ELR (cell line): ENCODE results near the gene EP400.

ENCODE experiments used
- DNase-seq: peaks from one replicate; pipeline ENCODE4 v3.0.0-alpha.2; 2015; ENCODE audit warnings: low read depth

Gene EP400

DNA sequence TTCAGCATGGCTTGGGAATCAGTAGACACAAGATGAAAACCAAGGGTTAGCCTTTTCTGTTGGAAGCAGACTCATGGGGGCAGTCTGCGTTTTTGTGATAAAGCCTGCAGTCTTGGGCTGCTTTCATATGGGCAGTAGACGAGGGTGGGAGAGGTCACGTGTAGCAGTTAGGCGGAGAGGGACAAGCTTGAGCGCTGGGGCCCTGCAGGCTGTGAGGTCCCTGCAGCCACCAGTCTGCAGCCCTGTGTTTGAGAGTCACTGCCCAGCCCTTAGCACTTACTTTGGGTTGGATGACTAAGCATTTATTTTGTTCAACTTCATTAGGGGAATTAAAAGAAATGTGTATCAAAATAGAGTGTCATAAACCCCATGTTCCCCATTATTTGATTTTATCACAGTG lies 37.2 kb downstream of the EP400 start:
- no peak for DNase-seq

DNA sequence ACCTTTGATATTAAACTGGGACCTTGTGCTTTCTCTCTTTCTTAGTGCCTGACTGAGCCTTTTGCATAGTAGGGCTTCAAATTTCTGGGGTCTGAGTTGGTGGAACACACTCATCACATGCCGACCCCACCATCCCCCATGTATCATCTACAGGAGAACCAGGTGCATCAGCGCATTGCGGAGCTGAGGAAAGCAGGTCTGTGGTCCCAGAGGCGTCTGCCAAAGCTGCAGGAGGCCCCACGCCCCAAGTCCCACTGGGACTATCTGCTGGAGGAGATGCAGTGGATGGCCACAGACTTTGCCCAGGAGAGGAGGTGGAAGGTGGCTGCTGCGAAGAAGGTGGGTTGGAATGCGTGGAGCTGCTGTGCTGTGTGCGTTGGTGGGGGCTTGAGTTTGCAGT lies 37.8 kb downstream of the EP400 start:
- DNase-seq, result no peak

DNA sequence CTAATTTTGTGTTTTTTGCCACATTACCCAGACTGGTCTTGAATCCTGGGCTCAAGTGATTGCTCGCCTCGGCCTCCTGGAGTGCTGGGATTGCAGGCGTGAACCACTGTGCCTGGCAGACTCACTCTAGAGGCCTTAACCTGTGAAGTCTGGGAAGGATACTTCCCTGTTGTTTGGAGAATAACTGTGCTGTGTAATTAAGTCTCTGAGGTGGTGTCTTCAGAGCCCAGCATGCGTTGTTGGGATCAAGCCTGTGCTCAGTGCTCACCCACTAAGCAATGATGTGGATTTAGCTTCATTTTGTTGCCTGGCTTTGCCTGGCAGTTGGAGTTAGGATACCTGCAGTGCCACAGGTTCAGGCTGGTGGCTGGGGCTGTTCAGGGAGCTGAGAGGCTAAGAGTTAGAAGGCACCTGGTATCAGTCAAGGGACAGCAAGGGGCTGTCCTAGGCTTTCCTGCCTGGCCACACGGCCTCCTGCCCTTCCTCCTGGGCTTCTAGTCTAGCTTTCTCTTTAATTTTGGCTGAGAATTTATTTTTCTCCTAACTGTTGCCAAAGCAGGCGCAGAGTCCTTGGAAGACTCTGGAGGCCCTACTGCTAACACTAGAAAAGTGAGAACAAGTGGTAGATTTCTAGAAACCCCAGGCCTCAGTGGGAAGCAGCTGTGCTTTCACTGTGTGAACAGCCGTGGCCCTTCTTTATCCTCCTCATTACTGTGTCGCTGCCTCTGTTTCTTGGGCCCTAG lies 38.5 kb downstream of the EP400 start:
- DNase-seq, result no peak

GRCh38 chr12:131989021-131989420 lies 39.3 kb downstream of the EP400 start:
- no peak for DNase-seq

DNA sequence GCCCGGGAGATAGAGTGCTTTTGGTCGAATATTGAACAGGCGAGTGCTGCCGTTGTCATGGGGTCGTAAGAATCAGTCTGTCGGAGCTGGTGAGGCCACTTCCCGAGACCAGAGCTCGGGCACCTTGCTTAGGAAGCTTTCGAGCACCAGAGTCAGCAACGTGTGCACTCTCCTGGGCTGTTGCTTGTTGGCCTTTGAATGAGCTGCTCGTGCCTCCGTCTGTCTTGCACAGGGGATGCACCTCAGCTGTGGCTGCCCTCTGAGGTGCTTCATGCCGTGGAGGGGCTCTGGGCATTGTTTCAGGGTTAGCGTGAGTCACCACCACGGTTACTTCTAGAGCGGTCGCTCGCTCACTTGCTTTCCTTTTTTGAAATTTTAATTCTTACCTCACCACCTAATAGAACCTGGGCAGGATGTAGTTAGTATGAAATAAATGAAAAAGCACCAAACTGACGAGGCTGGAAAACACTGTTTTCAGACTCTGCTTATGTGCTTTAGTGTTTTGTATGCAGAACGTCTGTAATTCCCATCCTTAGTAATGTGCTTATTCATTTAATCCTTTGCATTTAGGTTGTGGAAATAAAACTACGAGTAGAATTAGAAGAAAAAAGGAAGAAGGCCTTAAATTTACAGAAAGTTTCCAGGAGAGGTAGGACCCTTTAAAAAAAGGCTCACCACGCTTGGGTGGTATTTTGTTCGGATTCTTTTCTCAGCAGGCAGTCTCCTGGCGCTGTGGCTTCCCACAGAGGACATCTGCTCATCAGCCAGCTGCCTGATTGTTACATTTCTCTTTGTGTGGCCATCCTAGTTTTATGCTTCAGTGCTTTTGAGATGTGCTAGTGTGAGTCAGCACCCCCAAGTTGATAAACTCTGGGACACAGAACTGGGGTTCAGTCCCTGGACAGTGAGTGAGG lies 40.6 kb downstream of the EP400 start:
- no peak for DNase-seq

DNA sequence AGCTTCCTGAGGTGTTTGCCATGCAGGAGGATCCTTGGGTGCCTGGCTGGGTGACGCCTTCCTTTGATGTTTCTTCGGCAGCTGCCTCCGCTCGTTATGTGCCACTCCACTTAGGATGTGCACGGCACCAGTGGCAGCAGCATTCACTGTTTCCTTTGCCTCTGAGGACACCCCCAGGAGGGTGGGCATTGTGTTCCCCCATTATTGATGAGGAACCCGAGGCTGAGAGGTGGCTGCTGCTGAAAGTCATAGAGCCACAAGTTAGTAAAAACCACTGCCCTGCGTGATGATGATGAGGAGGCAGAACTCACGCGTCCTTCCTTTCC lies 41.2 kb downstream of the EP400 start:
- DNase-seq, result no peak

GRCh38 chr12:131991816-131992430 lies 42.2 kb downstream of the EP400 start:
- DNase-seq, result no peak

DNA sequence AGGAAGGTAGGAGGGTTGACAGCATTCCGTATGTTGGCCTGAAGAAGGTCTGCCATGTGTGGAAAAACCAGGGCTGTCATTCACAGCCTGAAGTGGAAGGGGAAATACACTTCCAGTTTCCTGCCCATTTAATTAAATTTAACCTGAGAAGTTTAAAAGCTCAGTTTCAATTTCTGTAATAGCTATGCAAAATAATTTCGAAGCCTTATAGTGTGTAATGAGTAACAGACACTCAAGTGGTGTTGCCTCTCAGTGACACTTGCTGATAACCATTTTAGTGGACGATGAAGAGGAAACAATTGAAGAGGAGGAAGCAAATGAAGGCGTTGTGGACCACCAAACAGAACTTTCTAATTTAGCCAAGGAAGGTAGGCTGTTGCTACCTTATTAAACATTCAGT lies 44.8 kb downstream of the EP400 start:
- DNase-seq, result no peak

DNA sequence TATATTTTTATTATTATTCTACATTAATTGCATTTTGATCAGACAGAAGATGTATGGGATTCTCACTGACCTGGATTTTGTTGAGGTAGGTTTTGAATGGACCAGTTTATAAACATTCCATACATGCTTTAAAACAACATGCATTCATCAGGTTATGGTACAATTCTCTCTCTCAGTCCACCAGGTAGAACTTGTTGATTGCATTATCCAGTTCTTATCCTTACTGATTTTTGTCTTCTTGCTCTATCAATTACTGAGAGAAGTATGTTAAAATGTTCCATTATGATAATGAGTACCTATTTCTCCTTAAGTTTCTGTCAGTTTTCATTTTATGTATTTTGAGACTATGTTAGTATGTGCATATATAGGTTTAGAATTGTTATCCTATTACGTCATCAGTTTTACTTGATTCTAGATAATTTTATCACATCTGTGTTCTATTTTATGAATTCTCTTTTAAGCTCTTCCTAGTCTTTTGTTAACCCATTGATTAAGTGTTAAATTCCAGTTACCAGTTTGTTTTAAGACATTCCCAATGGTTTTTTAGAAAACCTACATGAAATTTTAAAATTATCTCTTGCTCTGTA lies 50.6 kb downstream of the EP400 start:
- DNase-seq, result no peak

DNA sequence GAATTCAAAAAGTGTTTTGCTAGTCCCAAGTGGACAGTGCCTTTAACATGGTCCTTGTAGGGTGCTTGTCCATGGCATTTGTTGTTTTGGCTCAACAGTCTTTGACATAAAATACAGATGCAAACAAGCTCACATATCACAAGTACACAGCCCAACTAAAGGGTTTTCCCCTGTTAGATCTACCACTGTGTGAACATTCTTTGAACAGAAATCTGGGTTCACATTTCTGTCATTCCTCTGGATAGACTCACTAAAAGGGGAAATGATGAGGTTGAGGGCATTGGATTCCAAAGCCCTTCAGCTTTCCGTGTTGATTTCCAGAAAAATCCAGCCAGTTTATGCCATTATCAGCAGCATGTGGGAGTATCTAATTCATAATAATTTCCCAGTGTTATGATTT lies 54.1 kb downstream of the EP400 start:
- peak; percentile 88 for DNase-seq

- no peak for DNase-seq
Measured at GRCh38 chr12:132004946-132005345, 55.2 kb downstream of the EP400 start.

GRCh38 chr12:132006056-132006680 lies 56.4 kb downstream of the EP400 start:
- no peak for DNase-seq

DNA sequence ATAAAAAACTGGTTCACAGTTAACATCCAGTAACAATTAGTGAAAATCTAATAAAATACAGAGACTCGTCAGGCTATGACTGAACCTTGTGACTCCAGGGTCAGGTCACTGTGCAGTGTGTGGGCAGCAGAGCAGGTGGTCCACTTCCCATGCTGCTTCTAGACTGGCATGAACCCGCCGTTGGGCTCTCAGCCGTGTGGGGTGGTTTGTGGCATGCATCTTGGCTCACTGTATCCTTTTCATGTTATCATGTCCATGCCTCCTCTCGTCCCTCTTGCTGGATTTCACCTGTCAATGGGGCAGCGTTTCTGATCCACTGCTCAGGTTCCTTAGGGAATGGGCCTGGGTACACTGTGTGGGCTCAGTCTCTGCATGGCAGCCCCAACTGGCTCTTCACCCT lies 57.3 kb downstream of the EP400 start:
- DNase-seq, result no peak

GRCh38 chr12:132009336-132009859 lies 59.7 kb downstream of the EP400 start:
- DNase-seq, result no peak

DNA sequence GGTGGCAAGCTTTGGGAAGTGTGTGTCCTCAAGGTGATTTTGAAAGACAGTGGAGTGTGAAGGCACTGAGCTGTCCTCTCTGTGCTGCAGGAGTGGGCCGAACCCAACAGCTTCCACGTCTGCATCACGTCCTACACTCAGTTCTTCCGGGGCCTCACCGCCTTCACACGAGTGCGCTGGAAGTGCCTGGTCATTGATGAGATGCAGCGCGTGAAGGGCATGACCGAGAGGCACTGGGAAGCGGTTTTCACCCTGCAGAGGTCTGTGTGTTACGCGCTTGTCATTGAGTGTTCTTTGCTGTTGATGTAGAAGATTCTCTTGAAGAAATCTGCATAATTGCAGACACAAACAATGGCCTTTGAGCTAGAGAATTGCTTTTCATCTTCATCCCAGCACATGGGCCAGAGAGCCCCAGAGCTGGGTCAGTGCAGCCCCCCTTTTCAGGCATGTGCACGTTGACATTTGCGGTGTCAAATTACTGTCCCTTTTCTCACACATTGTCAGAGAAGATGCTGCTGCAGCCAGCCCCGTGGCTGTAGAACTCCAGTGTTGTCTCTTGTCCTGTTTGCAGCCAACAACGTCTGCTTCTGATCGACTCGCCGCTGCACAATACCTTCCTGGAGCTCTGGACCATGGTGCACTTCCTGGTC lies 63.3 kb downstream of the EP400 start:
- no peak for DNase-seq

DNA sequence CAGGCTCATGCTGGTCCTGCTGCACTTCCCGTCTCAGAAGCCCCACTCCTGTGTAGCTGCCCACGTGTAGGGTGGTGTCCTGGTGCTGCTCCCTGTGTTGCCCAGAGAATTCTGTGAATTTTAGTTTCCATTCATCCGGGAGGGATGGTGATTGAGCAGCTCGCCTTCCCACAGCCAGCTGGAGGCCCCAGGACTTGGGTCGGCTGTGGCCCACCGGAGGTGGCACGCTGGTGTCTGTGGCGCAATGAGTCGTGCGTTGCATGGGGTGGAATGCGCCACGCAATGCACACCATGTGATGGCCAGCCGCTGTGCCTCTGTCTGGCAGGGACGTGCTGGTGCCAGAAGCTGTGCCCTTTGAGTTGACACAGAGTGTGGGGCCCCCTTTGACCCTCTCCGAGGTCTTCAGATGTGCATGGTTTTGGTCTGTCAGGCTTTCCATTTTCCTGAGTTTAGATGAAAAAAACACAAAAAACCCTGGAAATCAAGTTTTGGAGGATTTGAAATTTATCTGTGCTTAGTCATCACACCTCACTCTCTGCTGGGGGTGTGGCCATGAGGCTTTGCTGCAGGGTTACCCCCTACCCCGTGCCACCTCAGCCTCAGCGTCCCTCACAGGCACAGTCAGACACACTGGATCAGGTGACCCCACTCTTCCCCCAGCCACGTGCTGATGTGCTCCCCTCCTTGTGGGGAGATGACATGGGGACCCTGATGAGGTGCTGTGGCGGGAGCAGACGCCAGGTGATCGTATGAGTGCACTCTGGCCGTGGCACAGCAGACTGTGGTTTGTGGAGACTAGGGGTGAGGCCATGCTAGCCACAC lies 64.6 kb downstream of the EP400 start:
- DNase-seq, result peak; percentile 62

GRCh38 chr12:132014915-132015280 lies 65.2 kb downstream of the EP400 start:
- peak; percentile 20 for DNase-seq

GRCh38 chr12:132015686-132016430 lies 66.1 kb downstream of the EP400 start:
- DNase-seq, result no peak

DNA sequence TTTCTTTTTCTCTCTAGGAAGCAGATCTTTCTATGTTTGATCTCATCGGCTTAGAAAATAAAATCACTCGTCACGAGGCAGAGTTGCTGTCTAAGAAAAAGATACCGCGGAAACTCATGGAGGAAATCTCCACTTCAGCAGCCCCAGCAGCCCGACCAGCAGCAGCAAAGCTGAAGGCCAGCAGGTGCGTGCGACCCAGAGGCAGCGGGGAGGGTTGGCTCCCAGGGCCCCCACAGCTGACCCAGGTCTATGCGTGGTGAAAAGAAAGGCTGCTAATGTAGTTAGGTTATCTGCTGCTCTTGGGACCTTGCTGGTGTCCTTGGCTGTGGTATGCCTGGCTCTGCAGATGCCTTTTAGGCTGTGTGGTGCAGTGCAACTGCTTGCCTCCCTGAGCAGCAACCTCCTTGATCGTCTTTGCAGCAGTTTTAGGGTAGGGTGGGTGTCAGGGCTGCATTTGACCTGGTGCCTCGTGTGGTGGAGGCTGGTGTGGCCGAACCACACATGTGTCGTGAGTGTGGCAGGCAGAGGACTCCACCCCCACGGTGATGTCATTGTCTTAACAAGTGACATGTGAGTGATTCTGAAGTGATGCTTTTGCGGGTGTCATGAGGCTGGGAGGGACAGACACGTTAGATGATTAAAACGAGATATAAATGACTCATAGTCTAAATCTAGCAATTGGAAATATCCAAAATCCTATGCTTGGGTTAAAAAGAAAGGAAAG lies 68.6 kb downstream of the EP400 start:
- peak; percentile 25 for DNase-seq
